ENCODE results near the gene HPS1. TPM values are rescaled to one million over a fixed set of nuclear protein-coding genes. Genes with fewer than 3 reads are reported as not detected.

The HPS1 gene
- 100 to 1,000 TPM in 5 of 6 donors, 10 to 100 TPM in 1; 98.0 to 134 (median 102) TPM for polyA plus RNA-seq (ENCODE audit: low read depth in 6 of 6)

GRCh38 chr10:98446661-98447221 is at the start of gene HPS1:
Gene HPS1, minus strand, starts transcription at chr10:98446935. Its CDS starts 3,695 bp downstream, at chr10:98443240.
- peaks cover 5 to 24% of the 10 kb centered on the region in 2 donors for H3K36me3 Mint-ChIP-seq
- DNase-seq (peak; percentile 86), ATAC-seq (ENCODE audit: low read depth in 2 of 2) (peak; percentile 83 to 87)
- no peaks in the 10 kb centered on the region for H3K9me3 Mint-ChIP-seq
- H3K4me3 Mint-ChIP-seq = peak within 1 kb of the TSS; percentile 85 to 98 (median 95)
- H3K4me1 Mint-ChIP-seq = peaks cover 42 to 52% (median 50%) of the 10 kb centered on the region in 3 donors
- H3K27ac Mint-ChIP-seq = peak within 1 kb of the TSS; percentile 95 to 99 (median 98)
- peaks cover 0 to 7% (median 0%) of the 10 kb centered on the region in 3 donors for H3K27me3 Mint-ChIP-seq

- no peak overlapping the region for H3K27ac Mint-ChIP-seq
- peaks cover 15 to 20% of the 10 kb centered on the region in 2 donors for H3K36me3 Mint-ChIP-seq
- H3K27me3 Mint-ChIP-seq = peaks cover 5 to 21% (median 12%) of the 10 kb centered on the region in 3 donors
- no peaks in the 10 kb centered on the region for H3K4me1 Mint-ChIP-seq
- H3K9me3 Mint-ChIP-seq = peaks cover 14 to 33% (median 25%) of the 10 kb centered on the region in 7 donors
- DNase-seq (no peak), ATAC-seq (ENCODE audit: low read depth in 2 of 2) (no peak)
- no peak overlapping the region for H3K4me3 Mint-ChIP-seq
Measured at GRCh38 chr10:98492763-98493162, 46.0 kb upstream of the HPS1 start.

GRCh38 chr10:98489561-98490481 is 43.1 kb upstream of the HPS1 start:
- Mint-ChIP-seq H3K4me1 (no peaks in the 10 kb centered on the region), H3K27me3 (peaks cover 10 to 24% (median 18%) of the 10 kb centered on the region in 3 donors), H3K27ac (no peak overlapping the region), H3K4me3 (no peak overlapping the region), H3K9me3 (peaks cover 4 to 12% (median 9%) of the 10 kb centered on the region in 7 donors), H3K36me3 (peaks cover 0 to 11% of the 10 kb centered on the region in 2 donors)
- DNase-seq (no peak), ATAC-seq (ENCODE audit: low read depth in 2 of 2) (no peak)

- Mint-ChIP-seq H3K36me3 (peaks cover 6 to 7% of the 10 kb centered on the region in 2 donors), H3K9me3 (peaks cover 0 to 10% (median 7%) of the 10 kb centered on the region in 7 donors), H3K4me1 (no peaks in the 10 kb centered on the region), H3K4me3 (peak overlapping the region in 1 of 8 donors; percentile 62), H3K27me3 (peaks cover 10 to 32% (median 20%) of the 10 kb centered on the region in 3 donors), H3K27ac (no peak overlapping the region)
- DNase-seq (no peak), ATAC-seq (ENCODE audit: low read depth in 2 of 2) (no peak)
Measured at GRCh38 chr10:98488669-98489430, 42.1 kb upstream of the HPS1 start.

GRCh38 chr10:98487649-98488048 is 40.9 kb upstream of the HPS1 start:
- Mint-ChIP-seq H3K4me1 (peaks cover 0 to under 1% (median 0%) of the 10 kb centered on the region in 3 donors), H3K4me3 (no peak overlapping the region), H3K27ac (no peak overlapping the region), H3K27me3 (peaks cover 11 to 34% (median 20%) of the 10 kb centered on the region in 3 donors), H3K9me3 (peaks cover 0 to 10% (median 3%) of the 10 kb centered on the region in 7 donors), H3K36me3 (peaks cover under 1 to 8% of the 10 kb centered on the region in 2 donors)
- ATAC-seq (ENCODE audit: low read depth in 2 of 2) = no peak
- DNase-seq = no peak

GRCh38 chr10:98486421-98486820 is 39.7 kb upstream of the HPS1 start:
- Mint-ChIP-seq H3K36me3 (peaks cover 0 to 8% of the 10 kb centered on the region in 2 donors), H3K27ac (no peak overlapping the region), H3K4me3 (no peak overlapping the region), H3K4me1 (peaks cover 0 to 4% (median 0%) of the 10 kb centered on the region in 3 donors), H3K27me3 (peaks cover 13 to 34% (median 20%) of the 10 kb centered on the region in 3 donors), H3K9me3 (peaks cover 0 to 10% (median 3%) of the 10 kb centered on the region in 7 donors)
- DNase-seq (no peak), ATAC-seq (ENCODE audit: low read depth in 2 of 2) (no peak)

GRCh38 chr10:98485959-98486358 is 39.2 kb upstream of the HPS1 start:
- no peak overlapping the region for H3K4me3 Mint-ChIP-seq
- ATAC-seq (ENCODE audit: low read depth in 2 of 2) (no peak), DNase-seq (no peak)
- peaks cover 0 to 10% (median 3%) of the 10 kb centered on the region in 7 donors for H3K9me3 Mint-ChIP-seq
- H3K36me3 Mint-ChIP-seq = peaks cover 0 to 8% of the 10 kb centered on the region in 2 donors
- H3K4me1 Mint-ChIP-seq = peaks cover 0 to 4% (median 0%) of the 10 kb centered on the region in 3 donors
- no peak overlapping the region for H3K27ac Mint-ChIP-seq
- H3K27me3 Mint-ChIP-seq = peaks cover 17 to 34% (median 24%) of the 10 kb centered on the region in 3 donors

GRCh38 chr10:98483658-98484057 is 36.9 kb upstream of the HPS1 start:
- Mint-ChIP-seq H3K4me1 (peaks cover 0 to 4% (median 0%) of the 10 kb centered on the region in 3 donors), H3K27ac (no peak overlapping the region), H3K27me3 (peaks cover 18 to 30% (median 24%) of the 10 kb centered on the region in 3 donors), H3K9me3 (peaks cover 0 to 10% (median 2%) of the 10 kb centered on the region in 7 donors), H3K4me3 (no peak overlapping the region), H3K36me3 (peaks cover 0 to 8% of the 10 kb centered on the region in 2 donors)
- no peak for DNase-seq
- no peak for ATAC-seq (ENCODE audit: low read depth in 2 of 2)

GRCh38 chr10:98482096-98482495 is 35.4 kb upstream of the HPS1 start:
- peaks cover 0 to 8% of the 10 kb centered on the region in 2 donors for H3K36me3 Mint-ChIP-seq
- H3K4me1 Mint-ChIP-seq = peaks cover 0 to 4% (median 0%) of the 10 kb centered on the region in 3 donors
- H3K9me3 Mint-ChIP-seq = peaks cover 0 to 10% (median 2%) of the 10 kb centered on the region in 7 donors
- ATAC-seq (ENCODE audit: low read depth in 2 of 2) = no peak
- no peak for DNase-seq
- no peak overlapping the region for H3K27ac Mint-ChIP-seq
- no peak overlapping the region for H3K4me3 Mint-ChIP-seq
- peaks cover 17 to 30% (median 24%) of the 10 kb centered on the region in 3 donors for H3K27me3 Mint-ChIP-seq

GRCh38 chr10:98481404-98481945 is 34.7 kb upstream of the HPS1 start:
- ATAC-seq (ENCODE audit: low read depth in 2 of 2) (no peak), DNase-seq (no peak)
- Mint-ChIP-seq H3K9me3 (peaks cover 0 to 10% (median 2%) of the 10 kb centered on the region in 7 donors), H3K4me3 (no peak overlapping the region), H3K27ac (no peak overlapping the region), H3K4me1 (peaks cover 0 to 4% (median 0%) of the 10 kb centered on the region in 3 donors), H3K27me3 (peaks cover 13 to 28% (median 22%) of the 10 kb centered on the region in 3 donors), H3K36me3 (peaks cover 0 to 8% of the 10 kb centered on the region in 2 donors)

- Mint-ChIP-seq H3K27me3 (peaks cover 0 to 14% (median 6%) of the 10 kb centered on the region in 3 donors), H3K9me3 (peaks cover 0 to 8% (median 2%) of the 10 kb centered on the region in 7 donors), H3K36me3 (no peaks in the 10 kb centered on the region), H3K27ac (no peak overlapping the region), H3K4me3 (no peak overlapping the region), H3K4me1 (peaks cover 6 to 13% (median 7%) of the 10 kb centered on the region in 3 donors)
- DNase-seq (no peak), ATAC-seq (ENCODE audit: low read depth in 2 of 2) (no peak)
Measured at GRCh38 chr10:98478430-98479222, 31.9 kb upstream of the HPS1 start.

- ATAC-seq (ENCODE audit: low read depth in 2 of 2) = no peak
- H3K27me3 Mint-ChIP-seq = peaks cover 0 to 14% (median 6%) of the 10 kb centered on the region in 3 donors
- no peaks in the 10 kb centered on the region for H3K36me3 Mint-ChIP-seq
- DNase-seq = no peak
- H3K4me3 Mint-ChIP-seq = no peak overlapping the region
- peaks cover 0 to 5% (median 0%) of the 10 kb centered on the region in 7 donors for H3K9me3 Mint-ChIP-seq
- peaks cover 6 to 13% (median 7%) of the 10 kb centered on the region in 3 donors for H3K4me1 Mint-ChIP-seq
- no peak overlapping the region for H3K27ac Mint-ChIP-seq
Measured at GRCh38 chr10:98477861-98478260, 31.1 kb upstream of the HPS1 start.
